ENCODE measurements around the gene CIART. TPM values are rescaled to one million over a fixed set of nuclear protein-coding genes. Genes with fewer than 3 reads are reported as not detected.
"Not testable (repeated sequence)": the region's sequence is repeated elsewhere in the genome, so short reads cannot be mapped to it uniquely, and the experiment has no call there.

CIART gene
- total RNA-seq, 1 donor from 2014 or later: 2.9 TPM

GRCh38 chr1:150309758-150310508 is 27.6 kb downstream of the CIART start:
- H3K27me3 ChIP-seq (ENCODE audit: control insufficient read depth, insufficient read depth, low read length): no peaks in the 10 kb centered on the region
- no peak overlapping the region for H3K4me3 ChIP-seq (ENCODE audit: low read depth, low read length)
- FAIRE-seq: no peak
- peaks cover 6% of the 10 kb centered on the region for H3K36me3 ChIP-seq (ENCODE audit: control insufficient read depth, insufficient read depth, low read length)
- no peak for TF ChIP-seq CTCF (IDR thresholded peaks at IDR 0.05; ENCODE audit: insufficient read depth, low read length, severe bottlenecking)
- DNase-seq (ENCODE audit: low read depth): no peak

GRCh38 chr1:150311762-150312161 is 29.4 kb downstream of the CIART start:
- no peak for TF ChIP-seq CTCF (IDR thresholded peaks at IDR 0.05; ENCODE audit: insufficient read depth, low read length, severe bottlenecking)
- H3K36me3 ChIP-seq (ENCODE audit: control insufficient read depth, insufficient read depth, low read length): peaks cover 6% of the 10 kb centered on the region
- H3K4me3 ChIP-seq (ENCODE audit: low read depth, low read length): no peak overlapping the region
- H3K27me3 ChIP-seq (ENCODE audit: control insufficient read depth, insufficient read depth, low read length): no peaks in the 10 kb centered on the region
- FAIRE-seq (no peak), DNase-seq (ENCODE audit: low read depth) (no peak)

GRCh38 chr1:150314691-150315090 is 32.3 kb downstream of the CIART start:
- DNase-seq (ENCODE audit: low read depth); FAIRE-seq; H3K27me3 ChIP-seq (ENCODE audit: control insufficient read depth, insufficient read depth, low read length); H3K4me3 ChIP-seq (ENCODE audit: low read depth, low read length); H3K36me3 ChIP-seq (ENCODE audit: control insufficient read depth, insufficient read depth, low read length): not testable (repeated sequence)

GRCh38 chr1:150320667-150320978 is 38.3 kb downstream of the CIART start:
- DNase-seq (ENCODE audit: low read depth) (no peak), FAIRE-seq (no peak)
- Histone ChIP-seq H3K36me3 (ENCODE audit: control insufficient read depth, insufficient read depth, low read length) (peaks cover 6% of the 10 kb centered on the region), H3K27me3 (ENCODE audit: control insufficient read depth, insufficient read depth, low read length) (no peaks in the 10 kb centered on the region), H3K4me3 (ENCODE audit: low read depth, low read length) (peak overlapping the region; percentile 79)
- TF ChIP-seq CTCF (IDR thresholded peaks at IDR 0.05; ENCODE audit: insufficient read depth, low read length, severe bottlenecking): no peak

GRCh38 chr1:150321826-150322166 is 39.4 kb downstream of the CIART start:
- Histone ChIP-seq H3K27me3 (ENCODE audit: control insufficient read depth, insufficient read depth, low read length) (no peaks in the 10 kb centered on the region), H3K36me3 (ENCODE audit: control insufficient read depth, insufficient read depth, low read length) (peaks cover 9% of the 10 kb centered on the region), H3K4me3 (ENCODE audit: low read depth, low read length) (peak overlapping the region; percentile 79)
- no peak for TF ChIP-seq CTCF (IDR thresholded peaks at IDR 0.05; ENCODE audit: insufficient read depth, low read length, severe bottlenecking)
- DNase-seq (ENCODE audit: low read depth) (peak; percentile 12), FAIRE-seq (no peak)

GRCh38 chr1:150322310-150322709 is 40.0 kb downstream of the CIART start:
- FAIRE-seq: no peak
- no peaks in the 10 kb centered on the region for H3K27me3 ChIP-seq (ENCODE audit: control insufficient read depth, insufficient read depth, low read length)
- peaks cover 10% of the 10 kb centered on the region for H3K36me3 ChIP-seq (ENCODE audit: control insufficient read depth, insufficient read depth, low read length)
- DNase-seq (ENCODE audit: low read depth): peak; percentile 12
- no peak for TF ChIP-seq CTCF (IDR thresholded peaks at IDR 0.05; ENCODE audit: insufficient read depth, low read length, severe bottlenecking)
- peak overlapping the region; percentile 79 for H3K4me3 ChIP-seq (ENCODE audit: low read depth, low read length)

Data from bronchial epithelial cell (primary cell).